GM19351 (cell line): ENCODE measurements around the gene MAGEA3.
"Not testable (repeated sequence)": the region's sequence is repeated elsewhere in the genome, so short reads cannot be mapped to it uniquely, and the experiment has no call there.

Experiments
- ATAC-seq: cut with Tn5 transposase; IDR thresholded peaks from one replicate; pipeline ENCODE4 v1.9.1; 2021; ENCODE audit warnings: mild to moderate bottlenecking, moderate library complexity; ENCODE audit not compliant: unreplicated experiment

Gene MAGEA3, protein sequence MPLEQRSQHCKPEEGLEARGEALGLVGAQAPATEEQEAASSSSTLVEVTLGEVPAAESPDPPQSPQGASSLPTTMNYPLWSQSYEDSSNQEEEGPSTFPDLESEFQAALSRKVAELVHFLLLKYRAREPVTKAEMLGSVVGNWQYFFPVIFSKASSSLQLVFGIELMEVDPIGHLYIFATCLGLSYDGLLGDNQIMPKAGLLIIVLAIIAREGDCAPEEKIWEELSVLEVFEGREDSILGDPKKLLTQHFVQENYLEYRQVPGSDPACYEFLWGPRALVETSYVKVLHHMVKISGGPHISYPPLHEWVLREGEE

DNA sequence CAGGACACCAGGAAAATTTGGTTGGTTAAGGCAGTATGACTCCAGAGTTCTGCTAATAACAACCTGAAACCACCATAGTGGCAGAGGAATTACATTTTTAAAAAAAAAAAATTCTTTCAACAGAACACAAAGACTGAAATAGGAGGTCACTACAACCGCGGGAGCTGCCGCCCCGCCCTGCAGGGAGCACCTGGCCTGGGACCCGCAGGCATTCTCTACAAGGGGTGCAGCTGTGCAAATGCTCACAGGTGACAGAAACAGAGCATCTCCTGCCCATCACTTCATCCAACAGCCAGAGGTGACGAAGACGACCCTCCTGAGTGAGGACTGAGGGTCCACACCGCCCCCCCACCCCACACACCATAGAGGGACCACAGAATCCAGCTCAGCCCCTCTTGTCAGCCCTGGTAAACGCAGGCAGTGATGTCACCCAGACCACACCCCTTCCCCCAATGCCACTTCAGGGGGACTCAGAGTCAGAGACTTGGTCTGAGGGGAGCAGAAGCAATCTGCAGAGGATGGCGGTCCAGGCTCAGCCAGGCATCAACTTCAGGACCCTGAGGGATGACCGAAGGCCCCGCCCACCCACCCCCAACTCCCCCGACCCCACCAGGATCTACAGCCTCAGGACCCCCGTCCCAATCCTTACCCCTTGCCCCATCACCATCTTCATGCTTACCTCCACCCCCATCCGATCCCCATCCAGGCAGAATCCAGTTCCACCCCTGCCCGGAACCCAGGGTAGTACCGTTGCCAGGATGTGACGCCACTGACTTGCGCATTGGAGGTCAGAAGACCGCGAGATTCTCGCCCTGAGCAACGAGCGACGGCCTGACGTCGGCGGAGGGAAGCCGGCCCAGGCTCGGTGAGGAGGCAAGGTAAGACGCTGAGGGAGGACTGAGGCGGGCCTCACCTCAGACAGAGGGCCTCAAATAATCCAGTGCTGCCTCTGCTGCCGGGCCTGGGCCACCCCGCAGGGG lies at the start of gene MAGEA3:
TSS of gene MAGEA3 (plus strand) at position 843 of the 980 bp plus-strand sequence. CDS start 2,039 bp downstream, outside the sequence.
- ATAC-seq: not testable (repeated sequence)

DNA sequence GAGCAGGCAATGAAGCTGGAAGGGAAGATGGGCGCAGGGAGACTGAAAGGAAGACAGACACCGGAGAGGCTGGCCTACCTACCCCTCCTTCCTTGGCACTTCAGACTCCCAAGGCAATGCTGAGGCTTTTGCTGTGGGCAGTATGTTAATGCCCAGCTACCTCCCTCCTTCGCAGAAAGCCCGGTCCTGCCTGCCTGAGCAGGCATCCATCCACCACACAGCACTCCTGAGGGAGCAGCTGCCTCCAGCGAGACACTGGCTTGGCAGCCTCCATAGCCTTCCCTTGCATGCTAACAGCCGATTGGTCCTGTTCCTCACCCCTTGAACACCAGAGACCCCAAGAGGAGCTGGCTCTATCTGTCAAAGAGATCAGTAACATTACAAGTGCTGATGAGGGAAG lies 46.5 kb upstream of the MAGEA3 start:
- ATAC-seq: no peak

DNA sequence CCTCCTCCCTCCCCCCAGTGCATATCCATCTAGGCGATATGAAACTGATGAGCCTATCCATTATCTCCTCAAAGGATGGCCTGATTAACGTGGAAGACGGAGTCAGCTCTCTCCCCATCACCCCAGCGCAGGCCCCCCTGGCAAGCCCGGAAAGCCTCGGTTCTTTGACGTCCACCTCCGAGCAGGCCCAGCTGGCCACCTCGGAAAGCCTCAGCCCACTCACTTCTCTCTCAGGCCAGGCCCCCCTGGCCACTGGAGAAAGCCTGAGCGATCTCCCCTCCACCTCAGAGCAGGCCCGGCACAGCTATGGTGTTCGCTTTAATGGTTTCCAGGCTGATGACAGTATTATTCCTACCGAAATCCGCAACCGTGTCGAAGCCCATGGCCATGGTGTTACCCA lies 46.1 kb upstream of the MAGEA3 start:
- ATAC-seq: no peak

DNA sequence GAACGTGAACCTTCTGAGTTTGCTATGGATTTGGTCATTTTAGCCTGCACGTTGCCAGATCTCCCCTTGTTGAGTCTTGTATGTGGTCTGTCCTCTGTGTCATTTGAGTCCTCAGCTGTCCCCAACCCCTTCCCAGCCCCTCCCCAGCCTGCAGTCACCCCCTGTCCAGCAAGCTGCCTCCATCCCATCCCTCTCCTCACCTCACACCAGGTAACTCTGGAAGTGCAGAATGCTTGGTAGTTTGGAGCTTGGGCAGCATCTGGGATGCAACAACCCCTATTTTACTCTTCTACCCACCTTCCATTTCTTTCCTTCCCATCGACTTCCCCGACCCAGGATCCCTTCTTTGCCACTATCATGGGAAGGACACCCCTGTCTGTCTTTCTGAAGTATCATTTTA lies 42.5 kb upstream of the MAGEA3 start:
- no peak for ATAC-seq

DNA sequence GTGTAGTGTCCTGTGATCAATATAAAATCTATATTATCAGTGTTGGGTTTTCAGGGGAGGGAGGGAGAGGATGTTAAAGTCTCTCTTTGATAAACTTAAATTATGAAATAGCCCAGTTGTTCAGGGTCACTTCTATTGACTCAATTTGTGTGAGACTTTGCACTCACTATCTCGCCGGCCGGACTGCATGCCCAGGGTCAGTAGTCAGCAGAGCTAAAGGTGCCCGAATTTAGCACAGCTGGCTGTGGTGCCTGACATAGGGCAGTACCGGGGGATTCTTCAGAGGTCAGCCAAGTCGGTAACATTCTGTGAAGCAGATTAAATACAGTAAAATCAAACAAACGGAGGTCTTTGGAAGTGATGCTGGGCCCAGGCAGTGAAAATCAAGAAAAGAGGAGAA lies 41.7 kb upstream of the MAGEA3 start:
- ATAC-seq: no peak

DNA sequence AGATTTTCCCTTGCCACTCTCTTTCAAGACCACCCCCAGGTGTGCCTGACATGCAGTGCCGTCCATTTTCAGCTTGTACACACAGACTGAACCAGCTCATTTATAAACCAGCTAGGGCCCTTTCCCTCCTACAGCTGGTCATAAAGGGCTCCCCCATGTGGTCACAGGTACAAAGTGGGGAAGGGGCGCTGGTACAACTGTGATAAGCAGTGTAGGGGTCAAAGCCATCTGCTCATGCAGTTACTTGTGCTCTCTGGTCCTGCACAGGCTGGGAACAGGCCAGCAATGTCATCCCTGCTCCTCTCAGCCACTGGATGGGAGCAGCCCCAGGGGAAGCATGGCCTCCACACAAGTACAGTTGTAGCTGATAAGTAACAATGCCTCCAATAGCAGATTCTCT lies 40.3 kb upstream of the MAGEA3 start:
- ATAC-seq: no peak

DNA sequence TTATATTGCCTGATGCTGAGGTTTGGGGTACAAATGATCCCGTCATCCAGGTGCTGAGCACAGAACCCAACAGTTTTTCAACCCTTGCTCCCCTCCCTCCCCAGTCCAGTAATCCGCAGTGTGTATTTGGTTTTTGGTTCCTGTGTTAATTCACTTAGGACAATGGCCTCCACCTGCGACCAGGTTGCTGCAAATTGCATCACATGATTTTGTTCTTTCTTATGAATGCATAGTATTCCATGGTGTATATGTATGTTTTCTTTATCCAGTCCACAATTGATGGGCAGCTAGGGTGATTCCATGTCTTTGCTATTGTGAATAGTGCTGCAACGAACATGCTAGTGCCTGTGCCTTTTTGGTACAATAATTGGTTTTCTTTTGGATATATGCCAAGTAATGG lies 35.5 kb upstream of the MAGEA3 start:
- ATAC-seq: no peak

DNA sequence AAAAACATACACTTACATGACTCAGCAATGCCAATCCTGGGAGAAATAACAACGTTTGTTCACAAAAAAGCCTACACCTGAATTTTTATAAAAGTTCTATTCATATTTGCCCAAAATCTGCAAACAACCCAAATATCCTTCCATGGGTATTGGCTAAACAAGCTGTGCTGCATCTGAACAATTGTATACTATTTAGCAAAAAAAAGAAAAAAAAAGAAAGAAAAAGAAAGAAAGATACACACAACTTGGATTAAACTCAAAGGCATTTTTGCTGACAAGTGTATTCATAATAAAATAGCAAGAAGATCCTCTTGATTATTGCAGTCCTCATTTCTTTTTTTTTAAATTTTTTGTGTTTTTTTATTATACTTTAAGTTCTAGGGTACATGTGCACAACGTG lies 24.5 kb upstream of the MAGEA3 start:
- no peak for ATAC-seq

DNA sequence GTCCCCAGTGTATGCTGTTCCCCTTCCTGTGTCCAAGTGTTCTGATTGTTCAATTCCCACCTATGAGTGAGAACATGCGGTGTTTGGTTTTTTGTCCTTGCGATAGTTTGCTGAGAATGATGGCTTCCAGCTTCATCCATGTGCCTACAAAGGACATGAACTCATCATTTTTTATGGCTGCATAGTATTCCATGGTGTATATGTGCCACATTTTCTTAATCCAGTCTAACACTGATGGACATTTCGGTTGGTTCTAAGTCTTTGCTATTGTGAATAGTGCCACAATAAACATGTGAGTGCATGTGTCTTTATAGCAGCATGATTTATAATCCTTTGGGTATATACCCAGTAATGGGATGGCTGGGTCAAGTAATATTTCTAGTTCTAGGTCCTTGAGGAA lies 23.9 kb upstream of the MAGEA3 start:
- not testable (repeated sequence) for ATAC-seq

DNA sequence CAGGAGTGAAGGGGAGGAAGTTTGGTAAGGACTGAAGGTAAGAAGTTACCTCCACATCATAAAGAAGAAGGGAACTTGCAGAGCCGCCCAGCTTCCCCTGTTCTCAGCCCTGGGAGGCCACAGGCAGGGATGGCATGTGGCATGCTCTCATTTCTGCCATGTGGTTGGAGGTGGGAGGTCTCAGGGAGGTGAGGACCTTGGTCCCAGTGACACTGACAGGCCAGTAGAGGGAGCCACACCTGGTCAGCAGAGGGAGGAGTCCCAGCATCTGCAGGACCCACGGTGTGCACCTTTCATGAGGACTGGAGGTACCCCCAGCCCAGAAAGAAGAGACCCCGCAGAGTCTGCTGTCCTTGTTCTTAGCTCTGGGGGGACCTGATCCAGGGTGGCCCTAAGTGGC lies 17.6 kb upstream of the MAGEA3 start:
- ATAC-seq: peak; percentile 98

DNA sequence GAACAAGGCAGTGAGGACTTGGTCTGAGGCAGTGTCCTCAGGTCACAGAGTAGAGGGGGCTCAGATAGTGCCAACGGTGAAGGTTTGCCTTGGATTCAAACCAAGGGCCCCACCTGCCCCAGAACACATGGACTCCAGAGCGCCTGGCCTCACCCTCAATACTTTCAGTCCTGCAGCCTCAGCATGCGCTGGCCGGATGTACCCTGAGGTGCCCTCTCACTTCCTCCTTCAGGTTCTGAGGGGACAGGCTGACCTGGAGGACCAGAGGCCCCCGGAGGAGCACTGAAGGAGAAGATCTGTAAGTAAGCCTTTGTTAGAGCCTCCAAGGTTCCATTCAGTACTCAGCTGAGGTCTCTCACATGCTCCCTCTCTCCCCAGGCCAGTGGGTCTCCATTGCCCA lies 1.8 kb downstream of the MAGEA3 start:
- ATAC-seq: not testable (repeated sequence)

DNA sequence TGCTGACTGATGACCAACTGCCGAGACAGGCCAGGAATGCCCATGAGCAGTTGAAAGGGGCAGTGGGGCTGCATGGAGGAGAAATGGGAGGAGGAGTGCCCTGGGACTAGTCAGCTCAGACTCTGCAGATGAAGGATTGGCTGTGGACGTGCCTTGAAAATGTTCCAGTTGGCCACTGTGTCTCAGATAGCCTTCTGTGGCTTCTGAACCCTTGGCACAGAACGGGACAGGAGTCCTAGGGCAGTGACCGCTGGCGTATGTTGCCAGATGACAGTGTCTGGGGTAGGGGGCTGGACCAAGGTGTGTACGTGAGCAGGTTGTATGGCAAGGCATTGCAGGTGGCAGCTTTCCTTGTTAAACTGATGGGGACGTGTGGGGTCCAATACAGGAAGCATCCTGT lies 7.9 kb downstream of the MAGEA3 start:
- ATAC-seq: not testable (repeated sequence)

DNA sequence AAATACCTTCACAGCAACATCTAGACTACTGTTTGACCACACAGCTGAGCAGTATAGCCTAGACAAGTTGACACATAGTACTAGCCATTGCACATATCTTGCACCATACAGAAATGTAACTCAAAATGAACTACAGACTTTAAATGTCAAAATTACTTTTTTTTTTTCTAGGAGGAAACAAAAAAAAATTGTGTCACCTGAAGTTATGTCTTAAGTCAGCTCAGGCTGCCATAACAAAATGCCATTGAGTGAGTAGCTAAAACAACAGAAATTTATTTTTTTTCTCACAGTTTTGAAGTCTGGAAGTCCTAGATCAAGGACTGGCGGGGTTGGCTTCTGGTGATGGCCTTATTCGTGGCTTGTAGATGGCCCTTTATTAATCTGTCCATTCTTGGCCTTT lies 10.6 kb downstream of the MAGEA3 start, which contains the start of gene CSAG2:
TSS of gene CSAG2 (minus strand) at position 101 of the 400 bp plus-strand sequence. CDS start 161 bp downstream, outside the sequence.
- ATAC-seq: not testable (repeated sequence)

DNA sequence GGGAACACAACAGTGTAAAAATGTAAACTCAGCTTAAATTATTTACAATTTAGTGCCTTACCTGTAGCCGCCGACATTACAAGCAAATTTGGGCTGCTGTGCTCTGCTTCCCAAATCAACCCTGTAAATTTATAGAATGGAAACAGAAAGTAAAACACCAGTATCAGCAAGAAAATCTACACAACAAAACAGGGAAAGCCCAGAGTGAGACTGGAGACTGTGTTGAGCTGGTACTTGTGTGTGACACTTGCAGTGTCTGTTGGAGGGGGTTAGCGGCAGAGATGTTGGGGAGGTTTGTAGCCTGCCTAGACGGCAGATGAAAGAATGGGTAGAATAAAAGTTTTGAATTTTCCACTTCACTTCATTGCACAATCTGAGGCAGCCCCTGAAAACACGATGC lies 14.6 kb downstream of the MAGEA3 start:
- not testable (repeated sequence) for ATAC-seq

DNA sequence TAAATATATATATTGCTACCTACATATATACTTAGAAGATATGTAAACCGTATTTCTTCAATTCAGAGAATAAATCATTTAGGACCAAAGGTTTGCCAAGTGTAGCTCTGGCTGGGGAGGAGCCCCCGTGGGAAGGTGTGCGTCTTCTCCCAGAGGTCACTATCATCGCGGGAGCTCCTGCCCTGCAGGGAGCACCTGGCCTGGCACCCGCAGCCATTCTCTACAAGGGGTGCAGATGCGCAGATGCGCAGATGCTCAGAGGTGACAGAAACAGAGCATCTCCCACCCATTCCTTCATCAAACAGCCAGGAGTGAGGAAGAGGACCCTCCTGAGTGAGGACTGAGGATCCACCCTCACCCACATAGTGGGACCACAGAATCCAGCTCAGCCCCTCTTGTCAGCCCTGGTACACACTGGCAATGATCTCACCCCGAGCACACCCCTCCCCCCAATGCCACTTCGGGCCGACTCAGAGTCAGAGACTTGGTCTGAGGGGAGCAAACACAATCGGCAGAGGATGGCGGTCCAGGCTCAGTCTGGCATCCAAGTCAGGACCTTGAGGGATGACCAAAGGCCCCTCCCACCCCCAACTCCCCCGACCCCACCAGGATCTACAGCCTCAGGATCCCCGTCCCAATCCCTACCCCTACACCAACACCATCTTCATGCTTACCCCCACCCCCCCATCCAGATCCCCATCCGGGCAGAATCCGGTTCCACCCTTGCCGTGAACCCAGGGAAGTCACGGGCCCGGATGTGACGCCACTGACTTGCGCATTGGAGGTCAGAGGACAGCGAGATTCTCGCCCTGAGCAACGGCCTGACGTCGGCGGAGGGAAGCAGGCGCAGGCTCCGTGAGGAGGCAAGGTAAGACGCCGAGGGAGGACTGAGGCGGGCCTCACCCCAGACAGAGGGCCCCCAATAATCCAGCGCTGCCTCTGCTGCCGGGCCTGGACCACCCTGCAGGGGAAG lies 15.5 kb downstream of the MAGEA3 start, which contains the start of gene MAGEA2B:
TSS of gene MAGEA2B (plus strand) at position 814 of the 973 bp plus-strand sequence. CDS start 2,479 bp downstream, outside the sequence.
- ATAC-seq: not testable (repeated sequence)

DNA sequence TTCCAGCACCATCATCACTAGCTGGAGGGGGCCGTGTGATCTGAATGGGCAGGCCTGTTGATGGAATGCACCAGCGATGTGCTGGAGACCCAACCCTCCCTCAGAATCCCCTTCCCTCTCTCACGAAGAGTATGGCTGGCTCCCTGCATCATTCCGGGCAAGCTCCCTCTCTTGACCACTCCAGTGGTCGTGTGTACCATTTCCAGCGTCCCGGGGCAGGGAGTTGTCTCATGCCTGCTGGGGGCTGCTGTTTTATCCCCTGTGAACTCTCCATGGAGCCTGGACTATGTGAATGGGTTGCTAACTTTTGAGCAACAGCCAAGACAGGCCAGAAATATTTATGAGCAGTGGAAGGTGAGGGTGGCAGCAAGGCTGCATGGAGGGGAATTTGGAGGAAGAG lies 26.8 kb downstream of the MAGEA3 start:
- no peak for ATAC-seq

DNA sequence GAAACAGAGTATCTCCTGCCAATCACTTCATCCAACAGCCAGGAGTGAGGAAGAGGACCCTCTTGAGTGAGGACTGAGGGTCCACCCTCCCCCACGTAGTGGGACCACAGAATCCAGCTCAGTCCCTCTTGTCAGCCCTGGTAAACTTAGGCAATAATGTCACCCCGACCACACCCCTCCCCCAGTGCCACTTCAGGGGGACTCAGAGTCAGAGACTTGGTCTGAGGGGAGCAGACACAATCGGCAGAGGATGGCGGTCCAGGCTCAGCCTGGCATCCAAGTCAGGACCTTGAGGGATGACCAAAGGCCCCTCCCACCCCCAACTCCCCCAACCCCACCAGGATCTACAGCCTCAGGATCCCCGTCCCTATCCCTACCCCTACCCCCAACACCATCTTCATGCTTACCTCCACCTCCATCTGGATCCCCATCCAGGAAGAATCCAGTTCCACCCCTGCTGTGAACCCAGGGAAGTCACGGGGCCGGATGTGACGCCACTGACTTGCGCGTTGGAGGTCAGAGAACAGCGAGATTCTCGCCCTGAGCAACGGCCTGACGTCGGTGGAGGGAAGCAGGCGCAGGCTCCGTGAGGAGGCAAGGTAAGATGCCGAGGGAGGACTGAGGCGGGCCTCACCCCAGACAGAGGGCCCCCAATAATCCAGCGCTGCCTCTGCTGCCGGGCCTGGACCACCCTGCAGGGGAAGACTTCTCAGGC lies 34.8 kb downstream of the MAGEA3 start, which contains the start of the genes CSAG1 and MAGEA12:
TSS of gene CSAG1 (minus strand) at position 461 of the 715 bp plus-strand sequence. CDS start 1,261 bp downstream, outside the sequence.
TSS of gene MAGEA12 (plus strand) at position 497 of the 715 bp plus-strand sequence. CDS start 2,405 bp downstream, outside the sequence.
- no peak for ATAC-seq

DNA sequence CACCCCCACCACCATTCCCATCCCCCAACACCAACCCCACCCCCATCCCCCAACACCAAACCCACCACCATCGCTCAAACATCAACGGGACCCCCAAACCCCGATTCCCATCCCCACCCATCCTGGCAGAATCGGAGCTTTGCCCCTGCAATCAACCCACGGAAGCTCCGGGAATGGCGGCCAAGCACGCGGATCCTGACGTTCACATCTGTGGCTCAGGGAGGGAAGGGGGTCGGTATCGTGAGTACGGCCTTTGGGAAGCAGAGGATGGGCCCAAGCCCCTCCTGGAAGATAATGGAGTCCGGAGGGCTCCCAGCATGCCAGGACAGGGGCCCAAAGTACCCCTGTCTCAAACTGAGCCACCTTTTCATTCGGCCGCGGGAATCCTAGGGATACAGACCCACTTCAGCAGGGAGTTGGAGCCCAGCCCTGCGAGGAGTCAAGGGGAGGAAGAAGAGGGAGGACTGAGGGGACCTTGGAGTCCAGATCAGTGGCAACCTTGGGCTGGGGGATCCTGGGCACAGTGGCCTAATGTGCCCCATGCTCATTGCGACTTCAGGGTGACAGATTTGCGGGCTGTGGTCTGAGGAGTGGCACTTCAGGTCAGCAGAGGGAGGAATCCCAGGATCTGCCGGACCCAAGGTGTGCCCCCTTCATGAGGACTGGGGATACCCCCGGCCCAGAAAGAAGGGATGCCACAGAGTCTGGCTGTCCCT lies 35.7 kb downstream of the MAGEA3 start:
- ATAC-seq: not testable (repeated sequence)

DNA sequence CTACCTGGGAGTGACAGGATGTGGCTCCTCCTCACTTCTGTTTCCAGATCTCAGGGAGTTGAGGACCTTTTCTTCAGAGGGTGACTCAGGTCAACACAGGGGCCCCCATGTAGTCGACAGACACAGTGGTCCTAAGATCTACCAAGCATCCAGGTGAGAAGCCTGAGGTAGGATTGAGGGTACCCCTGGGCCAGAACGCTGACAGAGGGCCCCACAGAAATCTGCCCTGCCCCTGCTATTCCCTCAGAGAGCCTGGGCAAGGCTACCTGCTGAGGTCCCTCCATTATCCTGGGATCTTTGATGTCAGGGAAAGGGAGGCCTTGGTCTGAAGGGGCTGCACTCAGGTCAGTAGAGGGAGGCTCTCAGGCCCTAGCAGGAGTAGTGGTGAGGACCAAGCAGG lies 36.5 kb downstream of the MAGEA3 start:
- no peak for ATAC-seq
